GM23248 (cell line): Measurements from ENCODE around the gene TCF4. TPM values are rescaled to one million over a fixed set of nuclear protein-coding genes. Genes with fewer than 3 reads are reported as not detected.

Source experiments
- DNase-seq: peaks from one replicate; pipeline ENCODE4 v3.0.0-alpha.2; 2015
- H2AFZ ChIP-seq: fragments of 200-600 bp; sonication (generic); 2 replicates; pipeline ENCODE4 v1.6.1; 2016; ENCODE audit warnings: antibody characterized with exemption
- H3F3A ChIP-seq: fragments of 200-600 bp; sonication (generic); 2 replicates; pipeline ENCODE4 v1.6.1; 2016; ENCODE audit warnings: mild to moderate bottlenecking, antibody characterized with exemption, mixed run types; ENCODE audit not compliant: insufficient read depth
- H3K27ac ChIP-seq: fragments of 200-600 bp; sonication (generic); 2 replicates; pipeline ENCODE4 v1.5.1; 2016; ENCODE audit warnings: mild to moderate bottlenecking
- H3K27me3 ChIP-seq: fragments of 200-600 bp; sonication (generic); replicated peaks from 2 replicates; pipeline ENCODE4 v1.6.1; 2016; ENCODE audit warnings: mild to moderate bottlenecking; ENCODE audit not compliant: insufficient read depth
- H3K36me3 ChIP-seq: fragments of 200-600 bp; sonication (generic); 2 replicates; pipeline ENCODE4 v1.6.1; 2016; ENCODE audit warnings: low read depth, mild to moderate bottlenecking
- H3K4me1 ChIP-seq: fragments of 200-600 bp; sonication (generic); 2 replicates; pipeline ENCODE4 v1.6.1; 2016; ENCODE audit warnings: mild to moderate bottlenecking; ENCODE audit not compliant: insufficient read depth
- H3K4me2 ChIP-seq: fragments of 200-600 bp; sonication (generic); one replicate; pipeline ENCODE4 v1.6.1; 2016; ENCODE audit warnings: mild to moderate bottlenecking; ENCODE audit not compliant: unreplicated experiment
- H3K4me3 ChIP-seq: fragments of 200-600 bp; sonication (generic); 2 replicates; pipeline ENCODE4 v1.5.1; 2016; ENCODE audit warnings: mild to moderate bottlenecking
- H3K79me2 ChIP-seq: fragments of 200-600 bp; sonication (generic); 2 replicates; pipeline ENCODE4 v1.6.1; 2016; ENCODE audit warnings: mild to moderate bottlenecking; ENCODE audit not compliant: insufficient read depth
- H3K9ac ChIP-seq: fragments of 200-600 bp; sonication (generic); 2 replicates; pipeline ENCODE4 v1.6.1; 2016; ENCODE audit warnings: mild to moderate bottlenecking
- H3K9me2 ChIP-seq: fragments of 200-600 bp; sonication (generic); 2 replicates; pipeline ENCODE4 v1.6.1; 2016; ENCODE audit warnings: mixed run types, mild to moderate bottlenecking, moderate library complexity; ENCODE audit not compliant: insufficient read depth
- H3K9me3 ChIP-seq: fragments of 200-600 bp; sonication (generic); one replicate; pipeline ENCODE4 v1.6.1; 2017; ENCODE audit warnings: low read depth
- H4K20me1 ChIP-seq: fragments of 200-600 bp; sonication (generic); 2 replicates; pipeline ENCODE4 v1.6.0; 2016; ENCODE audit not compliant: insufficient read depth
- EZH2 ChIP-seq: fragments of 200-600 bp; sonication (generic); IDR thresholded peaks from 2 replicates; pipeline ENCODE4 v1.6.1; 2018; ENCODE audit warnings: antibody characterized with exemption, mild to moderate bottlenecking; ENCODE audit not compliant: insufficient read depth, poor library complexity, severe bottlenecking
- EZH2phosphoT487 ChIP-seq: fragments of 200-600 bp; sonication (generic); IDR thresholded peaks from 2 replicates; pipeline ENCODE4 v1.6.1; 2018; ENCODE audit warnings: antibody characterized with exemption, moderate library complexity, mild to moderate bottlenecking, low read depth; ENCODE audit not compliant: insufficient read depth
- WGBS, 2 experiments: methylation state at CpG; one replicate each; pipeline ENCODE4 v1.1.6; 2015 to 2017; ENCODE audit warnings: low lambda C conversion rate in 2 of 2, low coverage in 1 of 2; ENCODE audit errors: missing lambda C conversion rate in 2 of 2; 5-methylcytosine and 5-hydroxymethylcytosine counted together
- in situ Hi-C: fragments of 300-500 bp; cut with MboI; formaldehyde crosslinking; loops from 2 replicates; pipeline ENCODE4 v1.15.0; 2020
- polyA plus RNA-seq: library from polyadenylated mRNA; unstranded; fragments of >200 nt; fragmentation: Nextera tagmentation; extraction: Ambion mirVana; gene quantifications from 2 replicates; pipeline ENCODE4 v1.2.1, GENCODE V29; 2016
- total RNA-seq: library from RNA; depleted of rRNA; stranded (reverse); fragments of >200 nt; shearing (Covaris generic); gene quantifications from 2 replicates; pipeline ENCODE4 v1.2.3, GENCODE V29; 2014; rRNA removed

TCF4 gene
- total RNA-seq (54.5 and 60.7 TPM in 2 replicates), polyA plus RNA-seq (59.3 and 60.2 TPM in 2 replicates)

DNA sequence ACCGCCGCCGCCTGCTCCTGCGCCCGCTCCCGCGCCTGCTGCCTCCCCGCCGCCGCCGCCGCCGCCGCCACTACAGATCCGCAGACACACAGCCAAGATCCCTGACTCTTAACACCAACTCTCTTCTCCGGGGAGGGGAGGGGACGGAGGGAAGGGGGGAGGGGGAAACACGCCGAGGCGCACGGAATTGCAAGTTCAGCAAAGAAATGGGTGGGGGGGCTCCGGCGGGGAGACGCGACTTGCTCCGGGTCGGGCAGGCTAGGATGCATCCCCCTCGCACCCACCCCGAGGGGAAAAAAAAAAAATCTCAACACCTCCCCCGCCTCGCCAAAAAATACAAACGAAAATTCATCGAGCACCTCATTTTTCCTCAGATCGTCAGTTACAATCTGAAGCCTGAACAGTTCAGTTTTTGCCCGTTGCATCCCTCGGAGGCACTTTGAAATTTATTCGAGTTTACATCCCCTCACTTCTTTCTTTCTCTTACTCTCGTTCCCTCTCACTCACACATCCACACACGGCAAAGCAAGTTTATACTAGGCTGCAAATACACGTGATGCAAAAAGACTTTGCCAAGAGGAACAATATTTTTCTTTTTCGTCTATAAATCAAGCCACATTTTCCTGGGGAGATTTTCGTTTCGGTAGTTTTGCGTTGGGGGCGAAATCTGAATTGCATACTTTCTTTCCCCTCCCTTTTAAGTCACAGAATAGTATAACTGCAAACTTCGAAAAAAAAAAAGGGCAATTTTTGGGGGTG is at the start of gene TCF4:
Gene TCF4 (minus strand): TSS at position 82 of the 759 bp plus-strand sequence. CDS start 1,076 bp downstream, outside the sequence.
- Histone ChIP-seq H3F3A (peaks cover 18% of the 10 kb centered on the region), H3K4me2 (peak within 1 kb of the TSS; percentile 98), H3K27ac (peak within 1 kb of the TSS; percentile 88), H3K27me3 (no peaks in the 10 kb centered on the region), H3K4me1 (peaks cover 26% of the 10 kb centered on the region), H3K9me3 (no peaks in the 10 kb centered on the region), H3K4me3 (peak within 1 kb of the TSS; percentile 88), H4K20me1 (no peaks in the 10 kb centered on the region), H3K9ac (peak within 1 kb of the TSS; percentile 89), H2AFZ (peak within 1 kb of the TSS; percentile 98), H3K79me2 (peaks cover 54% of the 10 kb centered on the region), H3K9me2 (no peaks in the 10 kb centered on the region), H3K36me3 (no peaks in the 10 kb centered on the region; the same call in 1 of the 2 replicates)
- TF ChIP-seq EZH2 (no peak), EZH2phosphoT487 (no peak)
- 1 to 3% methylated on average over 18 to 46 of the region's 46 CpGs for WGBS, 2 experiments
- peak; percentile 86 for DNase-seq
- in situ Hi-C loops = loop anchor here (10.0 kb wide), 2 partner anchors 267 to 987 kb away; no protein-coding TSS in a partner anchor

- no peak for TF ChIP-seq EZH2phosphoT487
- TF ChIP-seq EZH2 = no peak
- Histone ChIP-seq H3K27ac (no peak overlapping the region), H3K9me2 (no peaks in the 10 kb centered on the region), H3K4me3 (no peak overlapping the region), H3K79me2 (no peaks in the 10 kb centered on the region), H3K4me2 (no peak overlapping the region), H2AFZ (no peak overlapping the region), H3K4me1 (peaks cover 16% of the 10 kb centered on the region), H3K9me3 (no peaks in the 10 kb centered on the region), H4K20me1 (no peaks in the 10 kb centered on the region), H3F3A (peaks cover 9% of the 10 kb centered on the region), H3K27me3 (no peaks in the 10 kb centered on the region), H3K36me3 (no peaks in the 10 kb centered on the region), H3K9ac (no peak overlapping the region)
- DNase-seq = no peak
- WGBS, 2 experiments = 92 to 94% methylated on average over 8 of the region's 8 CpGs
- in situ Hi-C loops = no loop called here
These were observed 49.2 kb upstream of the TCF4 start for GRCh38 chr18:55637204-55637603.

GRCh38 chr18:55635439-55635838 is 47.4 kb upstream of the TCF4 start:
- Histone ChIP-seq H3K79me2 (no peaks in the 10 kb centered on the region), H2AFZ (peak overlapping the region; percentile 28; the same call in 1 of the 2 replicates), H3K36me3 (no peaks in the 10 kb centered on the region), H3K9me3 (no peaks in the 10 kb centered on the region), H3K9ac (no peak overlapping the region), H3K9me2 (no peaks in the 10 kb centered on the region), H4K20me1 (no peaks in the 10 kb centered on the region), H3K27ac (no peak overlapping the region), H3F3A (peaks cover 9% of the 10 kb centered on the region), H3K4me2 (no peak overlapping the region), H3K4me1 (peaks cover 16% of the 10 kb centered on the region), H3K27me3 (no peaks in the 10 kb centered on the region), H3K4me3 (no peak overlapping the region)
- DNase-seq = peak; percentile 1
- TF ChIP-seq EZH2phosphoT487 (no peak), EZH2 (no peak)
- WGBS, 2 experiments = 45 to 50% methylated on average over 2 of the region's 2 CpGs
- in situ Hi-C loops = no loop called here

DNA sequence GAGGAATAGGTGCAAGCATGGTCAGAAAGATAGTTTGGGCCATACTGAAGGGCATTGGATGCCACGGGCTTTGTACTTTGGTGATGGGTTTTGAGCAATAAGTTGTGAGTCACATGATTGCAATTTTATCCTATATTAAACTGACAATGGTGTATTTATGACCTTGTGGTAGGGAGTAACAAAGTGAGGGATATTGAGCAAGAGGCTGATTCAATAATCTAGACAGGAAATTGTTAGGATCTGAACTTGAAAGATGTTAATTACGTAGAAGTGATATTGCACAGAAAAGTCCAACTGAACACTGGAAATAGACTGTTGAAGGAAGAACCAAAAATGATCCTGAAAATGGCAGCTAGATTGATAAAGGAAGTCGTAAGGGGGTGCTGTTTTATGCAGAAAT is 46.6 kb upstream of the TCF4 start:
- peaks cover 16% of the 10 kb centered on the region for H3K4me1 ChIP-seq
- H3K27ac ChIP-seq = peak overlapping the region; percentile 35
- H3K9me3 ChIP-seq = no peaks in the 10 kb centered on the region
- H3F3A ChIP-seq = peaks cover 9% of the 10 kb centered on the region
- no peaks in the 10 kb centered on the region for H3K27me3 ChIP-seq
- H3K4me2 ChIP-seq = peak overlapping the region; percentile 2
- no peaks in the 10 kb centered on the region for H3K9me2 ChIP-seq
- peak overlapping the region; percentile 28; the same call in 1 of the 2 replicates for H2AFZ ChIP-seq
- no peaks in the 10 kb centered on the region for H3K36me3 ChIP-seq
- H4K20me1 ChIP-seq = no peaks in the 10 kb centered on the region
- DNase-seq = peak; percentile 75
- WGBS, 2 experiments = 29 to 33% methylated on average over 3 of the region's 3 CpGs
- TF ChIP-seq EZH2 (no peak), EZH2phosphoT487 (no peak)
- H3K9ac ChIP-seq = no peak overlapping the region
- no peak overlapping the region for H3K4me3 ChIP-seq
- no peaks in the 10 kb centered on the region for H3K79me2 ChIP-seq
- in situ Hi-C loops = no loop called here
